ENCODE data around the gene SSTR3.

SSTR3 gene

DNA sequence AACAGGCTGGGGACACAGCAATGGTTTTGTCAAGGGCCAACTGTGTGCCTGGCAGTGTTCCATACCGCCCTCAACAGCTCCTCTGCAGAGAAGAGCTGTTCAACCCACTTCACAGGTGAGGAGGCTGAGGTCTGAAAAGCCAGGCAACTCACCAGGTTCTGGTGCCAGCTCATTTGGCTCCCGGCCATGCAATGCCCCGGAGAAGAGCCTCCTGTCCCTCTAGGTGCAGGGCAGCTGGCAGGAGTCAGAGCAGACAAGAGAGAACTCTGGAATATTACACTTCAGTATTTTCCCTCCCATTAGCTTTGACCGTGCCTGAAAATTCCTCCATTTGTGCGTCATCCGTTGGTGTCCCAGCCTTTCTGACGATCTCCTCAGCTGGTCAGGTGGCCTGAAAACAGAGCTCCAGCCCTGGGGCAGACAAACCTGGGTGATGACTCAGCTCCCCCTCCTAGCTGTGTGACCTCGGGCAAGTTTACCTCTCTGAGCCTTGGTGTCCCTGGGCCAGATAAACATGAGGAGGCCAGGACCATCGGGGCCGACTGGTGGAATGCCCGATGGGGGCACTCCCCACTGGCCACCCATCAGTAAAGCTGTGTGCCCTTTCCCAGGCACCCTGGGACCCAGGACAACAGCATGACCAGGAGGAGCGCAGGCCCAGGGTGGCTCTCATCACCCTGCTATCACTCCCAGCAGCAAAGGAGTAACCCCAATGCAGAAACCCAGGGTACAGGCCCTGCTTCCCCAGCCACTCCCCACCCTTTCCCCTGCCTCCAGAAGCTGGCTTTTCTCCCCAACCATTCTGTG lies 14.6 kb downstream of the SSTR3 start:
- peak; percentile 69 for DNase-seq (ENCODE audit: low read depth, low spot score)

DNA sequence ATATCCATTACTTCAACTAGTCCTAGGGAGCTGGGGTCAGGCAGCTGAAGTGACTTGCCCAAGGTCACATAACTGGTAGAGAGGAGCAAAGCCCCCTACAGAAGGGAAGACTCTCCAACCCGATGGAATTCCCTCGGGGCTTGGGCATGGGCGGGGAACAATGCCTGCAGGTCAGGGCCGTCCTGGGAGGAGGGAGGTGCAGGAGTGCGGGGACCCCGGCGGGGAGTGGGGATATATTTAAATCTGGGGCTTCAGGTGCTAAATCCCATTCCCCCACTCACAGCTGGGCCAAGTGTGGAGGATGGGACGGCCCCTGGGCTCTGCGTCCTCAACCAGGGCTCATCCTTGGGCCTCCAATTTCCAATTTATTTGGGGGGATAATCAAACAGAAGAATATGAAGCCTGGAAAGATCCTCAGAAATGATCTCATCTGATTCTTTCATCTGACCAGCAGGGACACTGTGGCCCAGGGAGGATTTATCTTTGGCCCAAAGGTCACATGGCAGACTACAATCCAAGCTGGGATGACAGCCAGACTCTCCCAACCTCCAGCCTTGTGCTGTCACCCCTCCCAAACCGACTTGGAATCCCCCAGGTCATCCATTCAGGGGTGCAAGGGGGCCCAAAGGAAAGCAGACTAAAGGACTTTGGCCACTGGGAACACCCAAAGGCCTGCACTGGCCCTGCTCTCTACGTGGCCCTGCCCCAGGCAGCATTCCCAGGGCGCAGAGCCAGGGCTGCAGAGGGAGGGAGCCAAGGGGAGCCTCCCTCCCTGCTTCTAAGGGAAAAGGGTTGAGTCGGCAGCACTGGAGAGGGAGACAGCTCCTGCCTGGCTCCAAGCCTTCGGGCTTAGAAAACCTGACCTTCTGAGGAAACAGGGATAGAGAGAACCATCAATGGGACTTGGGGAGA lies 15.5 kb downstream of the SSTR3 start:
- peak; percentile 91 for DNase-seq (ENCODE audit: low read depth, low spot score)

DNA sequence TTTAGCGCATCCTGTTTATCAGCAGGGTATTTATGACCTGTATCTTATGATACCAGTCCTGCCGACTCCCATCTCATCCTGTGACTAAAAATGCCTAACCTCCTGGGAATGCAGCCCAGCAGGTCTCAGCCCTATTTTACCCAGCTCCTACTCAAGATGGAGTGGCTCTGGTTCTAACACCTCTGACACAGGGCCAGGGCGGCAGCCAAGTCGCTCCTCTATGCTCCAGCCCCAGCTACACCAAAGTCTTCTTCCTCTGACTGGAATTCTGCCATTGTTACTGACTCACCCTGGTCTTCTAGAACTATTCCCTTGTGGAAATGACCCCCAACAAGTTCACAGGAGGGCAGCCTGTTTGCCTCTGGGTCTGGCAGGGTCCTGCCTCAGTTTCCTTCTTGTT lies 16.4 kb downstream of the SSTR3 start:
- DNase-seq (ENCODE audit: low read depth, low spot score), result no peak

DNA sequence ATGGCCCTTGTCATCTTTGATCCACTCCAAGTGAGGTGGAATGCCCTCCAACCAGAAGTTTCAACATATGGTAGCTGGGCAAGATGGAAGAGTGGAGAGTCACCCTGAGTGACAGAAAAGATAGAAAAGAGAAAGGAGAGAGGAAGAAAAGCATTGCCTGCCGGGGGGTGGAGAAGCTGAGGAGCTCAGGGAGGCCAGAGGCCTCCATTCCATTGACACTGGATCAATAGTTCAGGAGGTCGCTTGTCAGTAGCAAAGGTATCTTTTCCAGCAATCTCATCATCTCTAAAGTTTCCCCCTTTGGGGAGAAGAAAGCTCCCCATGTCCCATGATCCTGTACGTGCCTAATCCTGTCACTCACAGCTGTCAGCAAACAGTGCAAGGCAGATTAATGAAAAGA lies 17.5 kb downstream of the SSTR3 start:
- no peak for DNase-seq (ENCODE audit: low read depth, low spot score)

DNA sequence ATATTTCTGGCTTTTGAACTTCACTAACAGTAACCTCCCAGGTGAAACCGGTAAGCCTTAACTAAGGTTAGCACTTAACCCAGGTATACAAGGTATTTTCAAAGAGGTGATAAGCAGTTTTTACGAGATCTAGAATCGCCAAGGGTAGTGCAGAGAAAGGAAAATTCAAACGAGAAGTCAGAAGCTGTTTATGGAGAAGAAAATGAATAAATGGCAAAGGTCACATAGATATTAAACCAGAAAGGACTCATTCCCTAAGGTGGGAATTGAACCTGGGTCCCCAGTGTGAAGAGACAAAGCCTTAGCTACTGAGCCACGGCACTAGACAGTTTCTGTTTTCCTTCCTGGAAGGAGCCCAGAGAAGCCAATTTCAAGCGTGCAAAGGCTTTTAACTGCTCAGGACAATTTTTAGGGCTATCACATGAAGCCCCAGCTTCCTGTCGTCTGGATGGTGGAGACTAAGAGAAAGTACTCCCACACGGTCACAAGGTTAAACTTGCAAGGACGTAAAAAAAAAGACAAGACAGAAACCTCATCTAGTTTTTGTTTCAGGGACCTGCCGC lies 18.6 kb downstream of the SSTR3 start:
- no peak for DNase-seq (ENCODE audit: low read depth, low spot score)

DNA sequence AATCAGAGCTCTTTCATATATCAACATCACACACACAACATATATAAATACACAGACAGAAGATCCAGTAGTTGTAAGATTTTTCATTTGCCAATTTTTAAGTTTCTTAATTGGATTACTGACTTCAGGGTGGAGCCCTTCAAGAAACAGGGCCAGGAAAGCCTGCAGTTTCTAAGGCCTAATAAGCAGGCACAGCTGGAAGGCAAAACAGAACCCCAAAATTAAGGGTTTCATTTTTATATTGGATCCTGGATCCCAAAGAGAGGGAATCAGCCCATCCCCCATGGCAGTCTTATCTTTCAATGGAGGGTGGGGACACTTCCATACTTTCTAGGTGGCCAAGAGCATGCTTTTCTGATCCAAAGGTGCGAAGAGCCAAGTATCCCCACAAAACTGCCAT lies 19.5 kb downstream of the SSTR3 start:
- no peak for DNase-seq (ENCODE audit: low read depth, low spot score)

DNA sequence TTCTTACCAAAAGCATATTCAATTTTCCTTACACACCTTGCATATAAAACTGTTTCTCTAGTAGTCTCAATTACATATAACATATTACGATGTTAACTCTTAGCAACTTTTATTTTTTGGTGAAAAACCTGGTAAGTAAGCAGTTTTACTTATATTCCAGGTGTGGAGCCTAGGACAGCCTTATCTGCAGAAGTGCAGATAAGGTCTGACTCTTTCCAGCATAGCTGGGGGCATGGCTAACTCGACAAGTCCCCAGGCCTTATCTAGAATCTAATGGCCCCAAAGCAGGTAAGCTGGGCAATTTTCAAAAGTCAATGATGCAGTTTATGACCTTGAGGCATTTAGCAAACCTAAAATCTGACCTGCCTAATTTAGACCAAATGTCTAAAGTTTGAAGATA lies 20.1 kb downstream of the SSTR3 start:
- no peak for DNase-seq (ENCODE audit: low read depth, low spot score)

DNA sequence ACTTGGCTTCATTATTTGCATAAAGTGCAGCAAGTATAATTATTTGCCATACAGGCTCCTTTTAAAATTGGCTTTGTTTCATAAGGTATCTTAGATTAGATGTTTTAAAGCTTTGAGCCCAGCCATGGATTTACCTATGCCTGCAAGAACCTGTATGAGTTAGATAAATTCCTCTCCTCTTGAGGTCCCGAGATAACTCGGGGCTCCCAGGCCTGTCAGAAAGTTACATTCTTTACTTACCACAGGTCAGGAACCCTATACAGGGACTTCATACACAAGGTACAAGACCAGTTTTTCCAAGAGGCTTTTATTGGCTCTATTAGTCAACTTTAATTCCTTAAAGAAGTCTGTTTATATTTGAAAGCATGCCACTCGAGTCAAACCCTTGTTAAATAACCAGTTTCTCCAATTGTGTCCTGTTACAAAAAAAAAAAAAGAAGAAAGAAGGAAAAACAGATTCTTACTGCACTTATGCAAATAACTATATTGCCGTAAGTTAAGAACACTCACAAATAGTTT lies 22.0 kb downstream of the SSTR3 start:
- no peak for DNase-seq (ENCODE audit: low read depth, low spot score)

DNA sequence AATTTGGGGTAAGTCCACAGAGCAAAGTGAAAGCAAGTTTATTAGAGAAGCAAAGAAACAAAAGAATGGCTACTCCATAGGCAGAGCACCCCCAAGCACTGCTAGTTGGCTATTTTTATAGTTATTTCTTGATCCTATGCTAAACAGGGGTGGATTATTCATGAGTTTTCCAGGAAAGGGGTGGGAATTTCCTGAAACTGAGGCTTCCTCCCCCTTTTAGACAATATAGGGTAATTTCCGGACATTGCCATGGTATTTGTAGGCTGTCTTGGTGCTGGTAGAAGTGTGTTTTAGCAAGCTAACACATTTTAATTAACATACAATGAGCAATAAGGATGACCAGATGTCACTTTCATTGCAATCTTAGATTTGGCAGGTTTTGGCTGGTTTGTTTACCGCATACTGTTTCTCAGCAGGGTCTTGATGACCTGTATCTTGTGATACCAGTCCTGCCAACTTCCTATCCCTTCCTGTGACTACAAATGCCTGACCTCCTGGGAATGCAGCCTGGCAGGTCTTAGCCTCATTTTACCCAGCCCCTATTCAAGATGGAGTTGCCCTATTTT lies 23.3 kb downstream of the SSTR3 start:
- DNase-seq (ENCODE audit: low read depth, low spot score), result peak; percentile 58

DNA sequence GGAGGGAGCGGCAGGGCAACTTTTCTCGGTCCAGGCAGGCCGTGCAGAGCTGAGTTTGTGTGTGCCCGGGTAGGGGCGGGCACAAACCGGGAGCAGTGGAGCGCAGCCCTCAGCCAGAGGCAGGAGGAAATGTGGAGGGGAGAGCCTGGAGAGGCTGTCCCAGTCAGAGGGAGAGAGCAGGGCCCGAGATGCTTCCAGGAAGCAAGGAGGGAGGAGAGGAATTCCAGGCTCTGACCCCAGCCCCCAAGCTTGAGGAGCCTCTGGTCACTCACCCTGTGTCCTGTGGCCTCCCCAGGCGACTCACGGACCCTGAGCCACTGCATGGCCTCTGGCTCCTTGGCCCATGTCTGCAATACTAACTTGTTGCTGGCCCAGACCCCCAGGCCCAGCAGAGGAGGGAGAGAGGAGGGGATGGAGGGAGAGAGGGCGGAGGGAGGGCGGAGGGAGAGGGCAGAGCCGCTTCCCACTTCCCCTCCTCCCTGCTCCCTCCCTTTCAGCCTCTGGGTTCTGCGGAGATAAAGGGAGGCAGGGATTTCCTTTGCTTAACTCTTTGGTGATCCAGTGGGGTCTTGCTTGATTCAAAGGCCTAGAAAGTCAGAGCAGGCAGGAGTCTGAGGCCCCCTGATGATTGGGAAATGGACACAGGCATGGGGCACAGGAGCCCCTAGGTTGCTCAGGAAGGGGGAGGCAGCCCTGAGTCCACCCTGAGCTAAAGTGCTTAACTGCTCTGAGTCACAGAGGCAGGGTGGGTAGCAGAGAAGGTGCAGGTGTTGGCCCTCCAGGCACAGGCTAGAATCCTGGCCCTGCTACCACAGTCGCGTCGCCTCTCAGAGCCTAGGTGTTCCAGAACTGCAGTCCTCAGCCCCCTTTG lies 24.2 kb downstream of the SSTR3 start, which contains the start of gene C1QTNF6:
TSS of gene C1QTNF6 (minus strand) at position 357 of the 871 bp plus-strand sequence. CDS start at position 323, 34 bp downstream.
- peak; percentile 72 for DNase-seq (ENCODE audit: low read depth, low spot score)

DNA sequence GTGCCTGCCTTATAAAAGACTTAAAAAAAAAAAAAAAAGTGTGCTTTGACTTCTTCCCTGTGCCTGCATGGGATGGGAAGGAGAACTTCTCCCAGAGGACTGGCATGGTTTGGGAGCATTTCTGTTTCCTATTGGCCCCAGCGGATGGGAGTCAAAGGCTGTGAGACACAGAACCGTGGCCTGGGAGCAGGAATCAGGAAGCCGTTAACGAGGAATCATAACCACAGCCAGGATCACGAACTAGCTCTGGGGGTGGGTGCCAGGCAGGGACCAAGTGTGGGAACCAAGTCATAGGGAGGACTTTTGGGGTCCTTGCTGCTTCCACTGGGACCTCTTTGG lies 24.8 kb downstream of the SSTR3 start:
- no peak for DNase-seq (ENCODE audit: low read depth, low spot score)

DNA sequence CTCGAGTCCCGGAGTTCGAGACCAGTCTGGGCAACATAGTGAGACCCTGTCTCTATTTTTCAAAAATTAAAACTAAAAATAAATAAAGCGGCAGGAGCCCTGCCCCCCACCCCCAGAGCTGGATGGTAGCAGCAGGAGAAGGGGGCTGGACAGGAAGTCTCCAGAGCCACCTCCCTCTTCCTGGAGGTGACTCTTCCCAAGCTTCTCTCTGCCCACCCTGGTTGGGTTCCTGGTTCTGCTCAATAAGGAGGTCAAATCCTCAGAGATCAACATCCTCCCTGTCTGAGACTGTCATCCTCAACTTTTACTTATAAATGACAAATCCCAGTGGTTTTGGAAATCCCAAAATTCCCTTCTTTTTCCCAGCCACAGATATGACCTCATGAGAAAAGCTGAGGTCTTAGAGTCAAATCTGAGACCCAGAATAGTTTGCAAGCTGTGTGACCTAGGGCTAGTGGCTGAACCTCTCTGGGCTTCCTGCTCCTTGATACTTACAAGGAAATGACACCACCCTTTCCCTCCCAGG lies 25.2 kb downstream of the SSTR3 start:
- DNase-seq (ENCODE audit: low read depth, low spot score), result no peak

DNA sequence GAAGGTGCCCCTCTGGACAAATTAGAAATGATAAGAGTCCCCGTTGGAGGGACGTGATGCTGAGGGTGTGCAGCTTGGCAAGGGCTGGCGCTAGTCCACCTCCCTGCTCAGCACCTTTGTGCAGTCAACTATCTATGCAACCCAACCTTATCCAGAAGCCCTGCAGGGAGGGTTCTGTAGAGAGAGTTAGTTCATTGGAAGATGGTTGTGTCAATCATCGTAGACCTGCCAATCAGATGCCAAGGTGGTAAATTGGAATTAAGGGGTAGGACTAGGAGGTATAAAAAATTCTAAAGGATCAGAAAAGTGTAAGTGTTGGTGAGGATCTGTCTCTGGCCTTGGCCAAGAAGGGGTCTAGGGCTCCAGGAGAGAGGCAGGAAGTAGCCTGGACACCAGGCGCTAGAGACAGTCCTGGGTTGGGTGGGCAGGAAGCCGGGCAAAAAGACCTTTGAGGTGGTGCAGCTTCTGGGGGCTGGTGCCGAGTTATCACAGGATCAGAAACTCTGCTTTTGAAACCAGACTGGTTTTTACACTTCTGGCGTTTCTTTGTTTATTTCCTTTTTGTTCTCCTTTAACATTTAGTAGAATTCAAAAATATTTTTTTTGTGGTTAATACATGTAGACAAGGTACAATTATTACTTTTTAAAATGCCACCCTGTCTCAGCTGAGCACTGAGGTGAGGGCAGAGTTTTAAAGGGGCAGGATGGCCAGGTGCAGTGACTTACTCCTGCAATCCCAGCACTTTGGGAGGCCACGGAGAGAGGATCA lies 25.9 kb downstream of the SSTR3 start:
- DNase-seq (ENCODE audit: low read depth, low spot score), result peak; percentile 81

DNA sequence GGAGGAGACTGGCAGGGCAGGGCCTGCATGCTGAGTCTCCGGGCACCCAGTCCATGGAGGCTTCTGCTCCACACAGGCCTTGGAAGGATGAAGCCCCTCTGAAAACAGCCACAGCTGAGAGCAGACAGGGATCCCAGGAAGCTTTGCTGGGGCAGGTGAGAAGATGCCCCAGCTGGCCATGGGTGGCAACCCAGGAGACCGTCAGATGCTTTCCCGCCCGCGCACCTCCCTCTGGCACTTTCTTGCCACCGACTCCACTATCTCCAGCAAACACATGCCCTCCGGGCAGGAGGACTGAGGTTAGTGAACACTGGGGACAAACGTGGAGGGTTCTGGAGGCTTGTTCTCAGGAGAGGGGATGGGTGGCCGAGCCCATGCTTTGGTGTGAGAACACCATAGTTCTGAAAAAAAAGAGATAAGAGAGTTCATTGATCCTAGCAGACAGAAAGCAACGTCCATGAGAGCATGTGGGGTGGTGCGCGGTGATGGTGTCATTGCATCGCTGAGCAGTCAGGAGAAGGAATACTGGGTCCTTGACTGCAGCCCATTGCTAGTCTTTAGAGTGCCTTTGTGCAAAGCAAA lies 26.5 kb downstream of the SSTR3 start:
- DNase-seq (ENCODE audit: low read depth, low spot score), result no peak

DNA sequence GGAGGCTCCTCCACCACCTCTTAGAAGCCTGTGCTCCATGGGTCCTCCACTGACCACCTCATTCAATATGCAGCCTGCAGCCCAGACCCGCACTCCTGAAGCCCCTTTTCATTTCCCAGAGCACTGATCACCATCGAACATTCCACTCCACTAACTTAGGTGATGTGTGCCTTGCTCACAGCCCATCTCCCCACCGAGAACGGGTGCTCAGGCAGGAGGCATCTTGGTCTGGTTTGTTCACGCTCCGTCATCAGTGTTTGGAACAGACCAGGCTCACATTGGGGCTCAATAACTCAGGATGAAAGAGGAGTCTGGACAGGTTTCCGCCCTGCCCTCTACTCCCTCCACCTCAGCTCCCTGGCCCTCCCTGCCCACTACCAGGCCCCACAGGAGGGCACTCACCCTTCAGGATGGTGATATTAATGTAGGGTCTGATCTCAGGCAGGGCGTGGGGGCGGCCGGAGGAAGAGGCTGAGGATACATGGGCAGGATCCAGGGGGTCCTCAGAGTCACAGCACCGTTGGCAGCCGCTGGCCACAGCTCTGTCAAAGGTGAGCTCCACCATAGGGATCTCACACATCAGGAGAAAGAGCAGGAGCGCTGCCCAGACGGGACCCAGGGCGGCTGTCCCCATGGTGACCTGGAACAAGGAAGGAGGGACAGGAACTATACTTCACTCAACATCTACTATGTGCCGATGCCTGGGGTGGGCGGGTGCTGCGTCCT lies 27.3 kb downstream of the SSTR3 start:
- DNase-seq (ENCODE audit: low read depth, low spot score), result no peak

DNA sequence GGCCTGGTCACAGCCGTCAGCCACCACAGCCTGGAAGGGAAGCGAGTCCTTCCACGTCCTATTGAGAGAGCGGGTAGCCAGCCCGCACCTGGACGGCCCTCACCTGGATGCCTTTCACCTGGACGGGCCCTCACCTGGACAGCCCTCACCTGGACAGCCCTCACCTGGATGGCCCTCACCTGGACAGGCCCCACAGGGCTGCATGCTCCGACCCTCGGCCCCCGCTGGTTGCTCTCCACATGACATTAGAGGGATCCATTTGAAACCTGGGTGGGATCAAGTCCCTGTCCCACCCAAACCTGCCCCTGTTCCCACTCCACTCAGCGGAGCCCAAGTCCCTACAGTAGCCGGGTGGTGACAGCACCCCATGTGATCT lies 27.9 kb downstream of the SSTR3 start:
- DNase-seq (ENCODE audit: low read depth, low spot score), result no peak

DNA sequence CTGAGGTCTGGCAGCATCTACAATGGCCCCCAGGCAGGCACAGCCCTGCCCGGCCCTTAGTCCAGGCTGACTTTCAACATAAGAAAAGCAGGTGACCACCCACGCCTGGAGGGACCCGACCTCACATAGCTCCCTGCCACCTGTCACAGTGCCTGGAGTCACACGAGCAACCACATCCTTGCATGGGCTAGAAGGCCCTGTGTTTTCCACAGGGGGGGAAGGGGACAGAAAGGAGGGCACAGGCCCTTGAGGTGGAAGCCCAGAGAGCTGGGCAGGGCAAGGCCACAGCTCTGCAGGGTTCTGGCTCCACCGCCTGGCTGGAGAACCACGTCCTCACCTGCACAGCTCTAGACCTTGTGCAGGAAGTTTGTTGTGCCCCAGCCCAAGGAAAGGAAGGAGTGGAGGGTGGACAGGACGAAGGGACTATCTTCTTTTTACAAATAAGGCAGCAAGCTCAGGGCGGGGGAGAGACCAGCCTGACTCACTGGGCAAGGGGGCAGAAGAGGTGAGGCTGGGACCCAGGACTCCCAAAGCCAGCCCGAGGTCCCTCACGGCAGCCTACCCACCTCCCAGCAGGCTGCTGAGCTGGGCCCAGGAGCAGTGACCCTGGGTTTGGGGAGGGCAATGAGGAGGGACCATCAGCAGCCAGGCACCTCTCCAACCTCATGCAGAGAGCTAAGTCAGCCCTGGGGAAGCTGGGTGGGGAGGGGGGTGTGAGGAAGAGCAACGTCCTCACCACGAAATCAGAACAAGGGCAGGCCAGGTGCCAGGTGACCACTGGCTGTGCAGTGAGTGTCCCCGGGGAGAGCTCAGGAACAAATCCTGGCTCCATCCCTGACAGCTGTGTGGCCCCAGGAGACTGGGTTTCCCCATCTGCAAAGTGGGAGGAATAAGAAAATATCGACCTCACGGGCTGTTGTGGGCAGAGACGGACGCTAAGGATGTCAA lies 28.6 kb downstream of the SSTR3 start:
- DNase-seq (ENCODE audit: low read depth, low spot score), result no peak

DNA sequence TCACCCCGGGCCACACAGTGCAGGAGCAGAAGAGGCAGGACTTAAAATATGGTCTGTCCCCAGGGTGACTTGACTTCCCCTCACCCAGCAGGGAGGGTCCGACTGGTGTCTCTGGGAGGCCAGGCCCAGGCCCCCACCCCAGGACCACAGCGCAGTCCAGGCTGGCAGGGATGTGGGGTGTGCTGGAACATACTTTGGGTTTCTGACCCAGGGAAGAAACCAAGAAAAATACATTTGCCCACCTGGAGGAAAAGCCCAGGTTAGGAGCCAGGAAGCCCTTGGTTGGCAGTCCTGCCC lies 29.4 kb downstream of the SSTR3 start:
- DNase-seq (ENCODE audit: low read depth, low spot score), result no peak

Measured in astrocyte of the hippocampus (primary cell).